HG03354 (cell line): Measurements from ENCODE around the gene ARHGAP42.
"Not testable (repeated sequence)": the region's sequence is repeated elsewhere in the genome, so short reads cannot be mapped to it uniquely, and the experiment has no call there.

ENCODE experiments used
- ATAC-seq: cut with Tn5 transposase; IDR thresholded peaks from one replicate; pipeline ENCODE4 v1.9.1; 2021; ENCODE audit warnings: mild to moderate bottlenecking; ENCODE audit not compliant: unreplicated experiment, poor library complexity, severe bottlenecking

The ARHGAP42 gene

GRCh38 chr11:100978939-100979338 lies 291.9 kb downstream of the ARHGAP42 start:
- no peak for ATAC-seq

GRCh38 chr11:100980156-100980555 lies 293.1 kb downstream of the ARHGAP42 start:
- no peak for ATAC-seq

GRCh38 chr11:100981196-100981824 lies 294.2 kb downstream of the ARHGAP42 start:
- no peak for ATAC-seq

- peak; percentile 61 for ATAC-seq
These were observed 297.6 kb downstream of the ARHGAP42 start for GRCh38 chr11:100984668-100985067.

GRCh38 chr11:100990931-100991330 lies 303.8 kb downstream of the ARHGAP42 start:
- no peak for ATAC-seq

- ATAC-seq = no peak
These were observed 304.5 kb downstream of the ARHGAP42 start for GRCh38 chr11:100991541-100991940.

- no peak for ATAC-seq
These were observed 307.9 kb downstream of the ARHGAP42 start for GRCh38 chr11:100994966-100995365.

- ATAC-seq = no peak
These were observed 312.7 kb downstream of the ARHGAP42 start for GRCh38 chr11:100999756-101000155.

GRCh38 chr11:101003468-101003867 lies 316.4 kb downstream of the ARHGAP42 start:
- ATAC-seq = peak; percentile 70

- ATAC-seq = no peak
These were observed 322.0 kb downstream of the ARHGAP42 start for GRCh38 chr11:101008961-101009689.

GRCh38 chr11:101009690-101010055 lies 322.6 kb downstream of the ARHGAP42 start:
- no peak for ATAC-seq

- no peak for ATAC-seq
These were observed 323.8 kb downstream of the ARHGAP42 start for GRCh38 chr11:101010899-101011298.

- ATAC-seq = no peak
These were observed 324.8 kb downstream of the ARHGAP42 start for GRCh38 chr11:101011881-101012280.

GRCh38 chr11:101013702-101014101 lies 326.6 kb downstream of the ARHGAP42 start:
- not testable (repeated sequence) for ATAC-seq

- no peak for ATAC-seq
These were observed 327.7 kb downstream of the ARHGAP42 start for GRCh38 chr11:101014600-101015285.

GRCh38 chr11:101019870-101020269 lies 332.8 kb downstream of the ARHGAP42 start:
- ATAC-seq = no peak

- no peak for ATAC-seq
These were observed 335.2 kb downstream of the ARHGAP42 start for GRCh38 chr11:101022256-101022655.

GRCh38 chr11:101028644-101029043 lies 341.6 kb downstream of the ARHGAP42 start:
- ATAC-seq = no peak

- ATAC-seq = no peak
These were observed 342.9 kb downstream of the ARHGAP42 start for GRCh38 chr11:101030015-101030414.

- no peak for ATAC-seq
These were observed 343.6 kb downstream of the ARHGAP42 start for GRCh38 chr11:101030692-101031091.

- ATAC-seq = no peak
These were observed 344.6 kb downstream of the ARHGAP42 start for GRCh38 chr11:101031713-101032112.
